GM19043 (cell line): ENCODE data around the gene PPM1E.
"Not testable (repeated sequence)": the region's sequence is repeated elsewhere in the genome, so short reads cannot be mapped to it uniquely, and the experiment has no call there.

Experiments used
- ATAC-seq: cut with Tn5 transposase; IDR thresholded peaks from one replicate; pipeline ENCODE4 v1.9.1; 2021; ENCODE audit warnings: low read depth; ENCODE audit not compliant: unreplicated experiment

The PPM1E gene

DNA sequence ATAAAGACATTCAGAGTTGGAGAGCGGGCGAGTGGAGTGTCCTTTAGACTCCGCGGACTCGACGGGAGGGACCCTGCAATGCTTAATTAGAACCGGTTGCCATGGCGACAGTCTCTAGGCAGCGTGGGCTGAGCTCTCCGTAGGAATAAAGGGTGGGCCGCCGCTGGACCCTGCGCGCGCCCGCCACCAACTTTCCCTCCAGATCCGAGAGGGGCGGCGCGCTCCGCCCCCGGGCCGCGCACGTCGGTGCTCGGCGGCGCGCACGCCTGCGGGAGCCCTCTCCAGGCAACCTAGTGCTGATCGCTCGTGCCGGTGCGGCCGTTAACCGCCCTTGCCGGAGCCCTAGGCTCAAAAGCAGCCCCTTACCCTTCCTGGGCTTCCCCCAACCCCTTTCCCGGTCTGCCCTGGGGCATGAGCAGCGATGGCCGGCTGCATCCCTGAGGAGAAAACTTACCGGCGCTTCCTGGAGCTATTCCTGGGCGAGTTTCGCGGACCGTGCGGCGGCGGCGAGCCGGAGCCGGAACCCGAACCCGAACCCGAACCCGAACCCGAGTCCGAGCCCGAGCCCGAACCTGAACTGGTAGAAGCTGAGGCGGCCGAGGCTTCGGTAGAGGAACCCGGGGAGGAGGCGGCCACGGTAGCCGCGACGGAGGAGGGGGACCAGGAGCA lies at the start of gene PPM1E:
Gene PPM1E (plus strand): TSS at position 278 of the 669 bp plus-strand sequence.
- no peak for ATAC-seq

DNA sequence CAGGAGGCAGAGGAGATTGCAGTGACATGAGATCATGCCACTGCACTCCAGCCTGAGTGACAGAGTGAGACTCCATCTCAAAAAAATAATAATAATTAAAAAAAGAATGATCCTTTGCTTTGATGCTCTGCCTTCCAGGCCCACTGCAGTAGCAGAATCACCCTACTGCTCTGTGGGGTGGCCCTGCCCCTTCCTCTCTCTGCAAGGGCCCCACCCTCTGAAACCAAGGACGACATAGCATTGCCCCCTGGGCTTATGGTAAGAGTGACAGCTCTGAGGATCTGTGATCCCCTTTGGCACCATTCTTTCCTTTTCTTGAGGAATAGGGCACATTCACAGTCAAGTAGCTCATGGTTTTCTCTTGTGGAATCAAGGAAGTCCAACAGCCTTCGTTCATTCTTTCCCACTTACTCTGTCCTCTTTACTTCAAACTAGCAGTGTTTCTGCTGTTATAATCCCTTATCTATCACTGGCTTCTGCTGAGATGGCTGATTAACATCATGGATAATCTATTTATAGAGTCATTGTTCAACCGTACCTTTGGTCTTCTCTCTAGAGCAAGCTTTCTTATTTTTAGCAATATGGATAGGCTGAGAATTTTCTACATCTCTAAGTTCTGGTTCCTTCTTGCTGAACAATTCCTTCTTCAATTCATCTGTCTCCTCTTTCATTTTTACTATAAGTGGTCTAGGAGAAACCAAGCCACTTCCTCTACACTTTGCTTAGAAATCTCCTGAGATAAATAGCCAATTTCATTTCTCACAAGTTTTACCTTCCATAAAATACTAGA lies 49.1 kb upstream of the PPM1E start:
- ATAC-seq = no peak

DNA sequence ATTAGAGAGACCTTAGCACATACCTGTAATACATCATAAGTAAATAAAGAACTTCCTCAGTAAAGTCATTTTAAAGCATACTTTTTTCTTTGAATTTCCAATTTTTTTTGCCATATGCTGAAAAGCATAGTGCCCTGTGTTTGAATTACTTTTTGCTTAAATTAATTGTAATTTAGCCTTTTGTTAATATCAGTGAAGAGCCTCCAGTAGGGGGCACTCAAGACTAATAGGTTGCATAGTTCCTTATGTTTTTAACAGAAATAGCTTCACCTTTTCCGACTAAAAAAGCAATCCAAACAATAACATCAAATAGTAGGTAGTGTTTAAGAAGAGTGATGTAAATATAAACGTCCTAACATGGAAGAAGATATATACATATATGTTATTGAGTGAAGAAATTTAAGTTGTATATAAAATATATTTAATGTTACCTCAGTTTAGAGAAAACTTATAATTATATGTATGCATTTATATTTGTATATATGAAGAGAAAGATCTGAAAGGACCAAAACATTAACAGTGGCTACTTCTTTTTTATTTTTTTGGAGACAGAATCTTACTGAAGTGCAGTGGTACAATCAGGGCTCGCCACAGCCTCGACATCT lies 44.6 kb upstream of the PPM1E start:
- ATAC-seq = no peak

DNA sequence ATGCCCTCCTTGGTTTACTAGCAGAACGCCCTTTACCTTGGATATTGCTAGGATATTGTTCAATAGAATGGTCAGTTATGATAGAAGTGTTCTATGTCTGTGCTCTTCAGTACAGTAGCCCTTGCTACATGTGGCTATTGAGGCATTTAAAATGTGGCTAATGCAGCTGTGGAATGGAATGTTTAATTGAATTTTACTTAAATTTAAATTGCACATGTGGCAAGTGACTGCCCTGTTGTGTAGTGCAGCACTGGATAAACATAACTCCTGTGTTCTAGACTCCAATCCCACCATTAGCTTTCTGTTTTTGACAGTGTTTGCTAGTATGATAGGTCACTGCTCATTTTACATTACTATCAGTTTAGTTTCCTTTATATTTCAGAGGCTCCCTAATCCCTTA lies 33.4 kb upstream of the PPM1E start:
- ATAC-seq = no peak

DNA sequence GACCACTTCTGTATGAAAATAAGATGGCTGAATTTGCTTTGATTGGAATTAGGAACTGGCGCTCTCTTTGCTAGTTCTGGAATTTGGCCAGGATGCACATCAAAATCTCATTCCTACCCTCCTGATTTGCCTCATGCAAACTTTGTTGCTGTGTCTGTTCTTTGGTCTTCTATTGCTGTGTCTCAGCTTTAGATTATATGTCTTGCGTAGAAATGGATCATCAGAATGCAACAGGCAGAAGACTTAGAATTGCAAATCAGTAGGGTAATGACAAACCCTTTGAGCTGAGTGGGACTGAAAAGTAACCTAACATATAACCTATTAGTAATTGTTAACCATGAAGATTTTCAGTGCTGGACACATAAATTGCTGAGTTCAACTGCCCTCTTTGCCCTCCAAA lies 33.0 kb upstream of the PPM1E start:
- no peak for ATAC-seq

- no peak for ATAC-seq
These were observed 26.9 kb upstream of the PPM1E start for GRCh38 chr17:58728798-58729197.

DNA sequence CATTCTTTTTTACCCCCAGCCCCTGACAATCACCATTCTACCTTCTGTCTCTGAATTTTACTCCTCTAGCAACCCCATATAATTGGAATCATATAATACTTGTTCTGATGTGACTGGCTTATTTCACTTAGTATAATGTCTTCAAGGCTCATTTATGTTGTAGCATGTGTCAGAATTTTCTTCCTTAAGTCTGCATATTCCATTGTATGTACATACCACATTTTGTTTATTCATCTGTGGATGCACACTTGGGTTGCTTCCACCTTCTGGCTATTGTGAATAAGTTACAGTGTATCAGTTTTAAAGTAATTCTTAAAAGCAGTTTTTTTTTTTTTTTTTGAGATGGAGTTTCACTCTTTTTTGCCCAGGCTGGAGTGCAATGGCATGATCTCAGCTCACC lies 24.7 kb upstream of the PPM1E start:
- ATAC-seq = no peak

DNA sequence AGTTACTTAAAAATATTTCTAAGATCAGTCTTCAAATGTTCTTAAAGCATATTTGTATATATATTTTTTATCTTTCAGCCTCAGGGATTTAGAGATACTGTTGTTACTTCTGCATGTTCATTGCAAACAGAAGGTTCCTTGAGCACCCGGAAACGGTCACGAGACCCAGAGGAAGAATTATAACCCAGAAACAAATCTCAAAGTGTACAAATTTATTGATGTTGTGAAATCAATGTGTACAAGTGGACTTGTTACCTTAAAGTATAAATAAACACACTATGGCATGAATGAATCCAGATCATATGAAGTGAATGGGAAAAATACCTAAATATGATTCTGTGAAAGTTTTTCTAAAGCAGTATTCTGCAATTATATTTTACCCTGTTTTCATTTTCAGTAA lies 21.6 kb upstream of the PPM1E start:
- no peak for ATAC-seq

DNA sequence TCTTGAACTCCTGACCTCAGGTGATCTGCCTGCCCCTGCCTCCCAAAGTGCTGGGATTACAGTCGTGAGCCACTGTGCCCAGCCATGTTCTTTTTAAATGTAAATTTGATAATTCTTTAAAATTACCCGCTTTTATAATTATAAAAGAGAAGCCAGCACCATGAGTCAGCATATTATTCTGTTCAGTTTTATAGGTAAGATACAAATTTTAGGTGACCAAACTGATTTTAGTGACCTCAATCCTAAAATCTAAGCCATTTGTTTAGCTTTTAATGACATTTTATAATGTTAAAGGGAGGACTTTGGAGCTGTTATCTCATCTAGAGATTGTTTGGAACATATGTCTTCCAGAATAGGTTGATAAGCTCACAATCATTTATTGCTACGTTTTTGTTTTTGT lies 20.8 kb upstream of the PPM1E start:
- no peak for ATAC-seq

DNA sequence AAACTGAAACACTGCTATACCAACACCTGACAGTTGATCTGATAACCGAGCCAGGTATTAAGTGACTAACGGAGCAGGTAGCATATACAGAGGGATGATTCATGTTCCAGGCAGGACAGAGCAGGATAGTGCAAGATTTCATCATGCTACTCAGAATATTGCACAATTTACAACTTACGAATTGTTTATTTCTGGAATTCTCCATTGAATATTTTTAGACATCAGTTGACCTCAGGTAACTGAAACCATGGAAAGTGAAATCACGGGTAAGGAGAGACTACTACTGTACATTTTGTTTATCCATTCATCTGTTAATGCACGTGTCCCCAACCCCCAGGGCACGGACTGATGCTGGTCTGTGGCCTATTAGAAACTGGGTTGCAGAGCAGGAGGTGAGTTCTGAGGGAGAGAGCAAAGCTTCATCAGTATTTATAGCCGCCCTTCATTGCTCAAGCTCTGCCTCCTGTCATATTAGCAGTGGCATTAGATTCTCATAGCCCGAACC lies 14.5 kb upstream of the PPM1E start:
- no peak for ATAC-seq

GRCh38 chr17:58747674-58748073 lies 8.0 kb upstream of the PPM1E start:
- ATAC-seq = no peak

DNA sequence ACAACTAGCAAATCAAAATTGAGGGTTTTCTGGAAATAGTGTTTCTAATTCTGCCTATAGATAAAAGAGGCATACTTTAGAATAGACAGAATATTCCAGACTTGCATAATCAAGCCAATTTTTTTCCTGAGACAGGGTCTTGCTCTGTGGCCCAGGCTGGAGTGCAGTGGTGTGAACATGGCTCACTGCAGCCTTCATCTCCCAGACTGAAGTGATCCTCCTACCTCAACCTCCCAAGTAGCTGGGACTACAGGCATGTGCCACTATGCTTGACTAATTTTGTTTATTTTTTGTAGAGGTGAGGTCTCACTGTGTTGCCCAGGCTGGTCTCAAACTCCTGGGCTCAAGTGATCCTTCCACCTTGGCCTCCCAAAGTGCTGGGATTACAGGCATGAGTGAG lies 6.0 kb upstream of the PPM1E start:
- not testable (repeated sequence) for ATAC-seq

- ATAC-seq = no peak
These were observed 2.6 kb upstream of the PPM1E start for GRCh38 chr17:58753026-58753425.

GRCh38 chr17:58755269-58755576 lies 431 bp upstream of the PPM1E start:
- ATAC-seq = no peak

DNA sequence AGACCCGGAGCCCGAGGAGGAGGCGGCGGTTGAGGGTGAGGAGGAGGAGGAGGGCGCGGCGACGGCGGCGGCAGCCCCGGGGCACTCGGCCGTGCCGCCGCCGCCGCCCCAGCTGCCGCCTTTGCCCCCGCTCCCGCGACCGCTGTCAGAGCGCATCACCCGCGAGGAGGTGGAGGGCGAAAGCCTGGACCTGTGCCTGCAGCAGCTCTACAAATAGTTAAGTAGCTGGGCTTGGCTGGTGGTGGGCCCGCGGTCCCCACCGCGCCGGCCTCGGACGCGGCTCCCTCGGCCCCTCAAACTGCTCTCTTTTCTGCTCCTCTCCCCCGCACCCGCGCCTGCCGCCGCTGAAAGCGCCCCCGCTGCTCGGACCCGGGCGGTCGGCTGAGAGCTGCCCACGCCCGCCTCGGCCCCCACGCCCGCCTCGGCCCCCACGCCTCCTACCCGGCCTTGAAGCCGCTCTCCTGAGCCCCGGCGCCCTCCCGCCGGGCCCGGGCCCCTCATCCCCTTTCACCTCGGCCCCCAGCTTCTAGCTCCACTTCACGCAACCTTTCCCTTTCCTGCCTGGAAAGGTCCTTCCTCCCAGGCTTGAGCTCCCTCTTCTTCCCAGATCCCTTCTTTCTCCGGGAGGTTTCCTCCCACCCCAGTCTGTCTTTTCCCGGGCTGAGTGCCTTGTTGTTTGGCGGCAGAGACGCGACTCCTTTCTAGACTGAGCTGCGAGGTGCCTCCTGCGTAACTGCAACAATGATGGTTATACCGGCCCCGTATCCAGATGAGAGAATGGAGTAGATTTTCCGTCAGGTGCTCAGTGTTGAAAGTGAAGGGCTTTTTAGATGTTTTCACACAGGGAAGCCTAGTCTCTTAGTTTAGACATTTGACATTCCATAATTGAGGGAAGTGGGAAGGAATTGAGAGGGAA lies 850 bp downstream of the PPM1E start:
- no peak for ATAC-seq

DNA sequence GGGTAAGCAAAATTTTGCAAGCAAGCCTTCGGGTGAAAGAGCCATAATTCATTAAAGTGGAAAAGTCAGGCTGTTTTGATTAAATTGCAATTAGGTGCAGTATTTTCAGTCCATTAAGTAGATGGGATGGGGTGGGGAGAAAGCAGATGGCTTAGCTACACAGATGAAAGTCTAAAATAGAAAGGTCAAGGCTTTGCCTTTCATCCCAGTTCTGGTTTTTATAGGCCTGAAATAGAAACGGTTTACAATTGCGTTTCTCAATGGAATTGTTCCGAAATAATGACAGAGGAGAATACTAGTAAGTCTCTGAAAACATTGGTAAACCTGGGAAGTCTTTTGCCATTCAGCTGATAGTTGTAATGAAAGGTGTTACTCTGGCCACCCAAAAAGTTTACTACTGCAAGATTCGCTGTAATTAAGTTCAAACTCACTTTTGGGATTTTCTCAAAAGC lies 1.5 kb downstream of the PPM1E start:
- ATAC-seq = no peak

GRCh38 chr17:58758890-58759289 lies 3.2 kb downstream of the PPM1E start:
- ATAC-seq = no peak

DNA sequence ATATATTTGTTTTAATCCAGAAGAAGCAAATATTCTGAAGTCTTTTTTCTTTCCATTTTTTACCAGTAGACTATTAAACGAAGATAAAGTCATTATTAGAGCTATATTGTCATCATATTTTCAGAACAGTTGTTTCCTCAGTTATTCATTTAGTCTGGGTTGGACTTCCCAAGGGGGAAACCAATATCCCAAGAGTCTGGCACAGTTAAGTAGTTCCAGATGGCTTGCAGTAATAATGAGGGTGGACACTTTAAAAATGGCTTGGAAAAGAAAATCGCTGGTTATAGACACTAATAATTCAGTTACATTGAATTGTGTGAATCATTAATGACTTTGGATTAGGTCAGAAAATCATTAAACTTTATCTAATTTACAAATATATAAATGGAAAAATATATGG lies 3.9 kb downstream of the PPM1E start:
- no peak for ATAC-seq

DNA sequence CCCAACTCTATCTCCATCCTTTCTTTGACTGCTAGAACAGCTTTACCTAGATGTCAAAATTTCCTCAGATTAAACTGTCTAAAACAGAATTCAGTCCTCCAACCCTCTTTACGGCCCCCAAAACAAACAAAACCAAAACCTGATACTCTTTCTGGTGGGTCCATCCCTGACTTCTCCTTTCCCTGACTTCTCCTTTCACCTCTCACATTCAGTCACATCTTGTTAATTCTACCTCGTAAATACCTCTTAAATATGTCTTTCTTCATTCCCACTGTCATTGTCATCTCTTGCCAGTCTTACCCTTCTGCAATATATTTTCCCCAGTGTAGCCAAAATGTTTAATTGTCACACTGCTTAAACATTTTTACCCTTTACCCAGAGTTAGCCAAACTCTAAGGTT lies 4.6 kb downstream of the PPM1E start:
- ATAC-seq = no peak

DNA sequence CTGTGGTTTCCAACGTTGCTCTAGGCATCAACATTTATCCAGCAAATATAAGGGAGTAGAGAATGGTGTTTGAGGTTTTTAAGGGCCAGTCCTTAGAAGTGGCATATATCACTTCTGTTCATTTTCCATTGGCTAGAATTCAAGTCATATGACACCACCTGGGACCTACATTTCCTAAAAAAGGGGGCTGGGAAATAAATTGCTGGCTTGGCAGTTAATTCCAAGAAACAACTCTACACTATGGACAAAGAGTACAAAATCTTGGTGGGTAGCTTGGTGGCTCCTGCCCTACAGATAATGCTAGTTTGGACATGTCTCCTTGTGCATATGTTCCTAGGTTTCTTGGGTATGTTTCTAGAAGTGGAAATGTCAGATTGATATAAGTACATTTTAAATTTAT lies 7.6 kb downstream of the PPM1E start:
- ATAC-seq = no peak

DNA sequence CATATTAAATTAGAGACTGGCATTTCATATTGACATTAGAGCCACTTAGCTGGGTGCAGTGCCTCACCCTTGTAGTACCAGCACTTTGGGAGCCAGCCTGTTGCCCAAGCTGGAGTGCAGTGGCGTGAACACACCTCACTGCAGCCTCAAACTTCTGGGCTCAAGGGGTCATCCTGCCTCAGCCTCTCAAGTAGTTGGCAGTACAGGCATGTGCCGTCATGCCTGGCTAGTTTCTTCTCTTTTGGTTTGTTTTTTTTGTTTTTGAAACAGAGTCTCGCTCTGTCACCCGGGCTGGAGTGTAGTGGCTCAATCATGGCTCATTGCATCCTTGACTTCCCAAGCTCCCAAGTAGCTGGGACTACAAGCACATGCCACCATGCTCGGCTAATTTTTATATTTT lies 8.7 kb downstream of the PPM1E start:
- ATAC-seq = no peak
